Measurements from ENCODE around the gene RFT1.
"Not testable (repeated sequence)": the region's sequence is repeated elsewhere in the genome, so short reads cannot be mapped to it uniquely, and the experiment has no call there.

Gene RFT1

GRCh38 chr3:53054233-53054632, 76.0 kb downstream of the RFT1 start:
- FAIRE-seq: not testable (repeated sequence)

- FAIRE-seq: no peak
Measured at GRCh38 chr3:53051929-53052328, 78.3 kb downstream of the RFT1 start.

- FAIRE-seq: no peak
Measured at GRCh38 chr3:53049987-53050386, 80.2 kb downstream of the RFT1 start.

- FAIRE-seq: no peak
Measured at GRCh38 chr3:53046171-53047170, 83.8 kb downstream of the RFT1 start.

GRCh38 chr3:53045518-53046170, 84.6 kb downstream of the RFT1 start, which contains the start of gene SFMBT1:
TSS of gene SFMBT1 (minus strand) at chr3:53046073. CDS start at chr3:52969128, 76,945 bp downstream.
- no peak for FAIRE-seq

- no peak for FAIRE-seq
Measured at GRCh38 chr3:53044711-53045517, 85.3 kb downstream of the RFT1 start.

GRCh38 chr3:53044371-53044710, 85.9 kb downstream of the RFT1 start:
- no peak for FAIRE-seq

GRCh38 chr3:53043738-53044137, 86.5 kb downstream of the RFT1 start:
- FAIRE-seq: no peak

- no peak for FAIRE-seq
Measured at GRCh38 chr3:53042651-53043050, 87.6 kb downstream of the RFT1 start.

- no peak for FAIRE-seq
Measured at GRCh38 chr3:53040351-53040820, 89.8 kb downstream of the RFT1 start.

- FAIRE-seq: no peak
Measured at GRCh38 chr3:53039376-53039752, 90.9 kb downstream of the RFT1 start.

- FAIRE-seq: no peak
Measured at GRCh38 chr3:53038679-53039375, 91.4 kb downstream of the RFT1 start.
